ENCODE results near the gene FOXK2.

GRCh38 chr17:82544431-82545070 lies 25.0 kb downstream of the FOXK2 start:
- TF ChIP-seq POLR2A (IDR thresholded peaks at IDR 0.05; ENCODE audit: extremely low read depth, insufficient read length), result no peak
- no peak for TF ChIP-seq CTCF (IDR thresholded peaks at IDR 0.05; ENCODE audit: low read depth, low read length)
- TF ChIP-seq MAX (IDR thresholded peaks at IDR 0.05; ENCODE audit: low read depth, low read length), result no peak

Measured in NB4 (cell line).